IPS-18a (cell line): ENCODE data around the gene SPDYE1.

Experiments
- H3K27ac ChIP-seq: one replicate; pipeline ENCODE4 v1.5.1; 2013; ENCODE audit warnings: low read length
- H3K27me3 ChIP-seq: one replicate; pipeline ENCODE4 v1.6.1; 2013; ENCODE audit warnings: mild to moderate bottlenecking, low read length; ENCODE audit not compliant: control insufficient read depth, insufficient read depth
- H3K36me3 ChIP-seq: one replicate; pipeline ENCODE4 v1.6.1; 2013; ENCODE audit warnings: low read depth, low read length; ENCODE audit not compliant: control insufficient read depth
- H3K4me1 ChIP-seq: one replicate; pipeline ENCODE4 v1.6.1; 2013; ENCODE audit warnings: low read depth, low read length; ENCODE audit not compliant: control insufficient read depth
- H3K4me3 ChIP-seq: one replicate; pipeline ENCODE4 v1.5.1; 2013; ENCODE audit warnings: low read length
- H3K9ac ChIP-seq: one replicate; pipeline ENCODE4 v1.6.1; 2013; ENCODE audit warnings: mild to moderate bottlenecking, low read length, moderate library complexity
- H3K9me3 ChIP-seq: one replicate; pipeline ENCODE4 v1.6.1; 2013; ENCODE audit warnings: low read depth, low read length; ENCODE audit not compliant: control insufficient read depth

The SPDYE1 gene

GRCh38 chr7:44048031-44048795, 50.5 kb downstream of the SPDYE1 start:
- Histone ChIP-seq H3K9ac (no peak overlapping the region), H3K9me3 (no peaks in the 10 kb centered on the region), H3K27me3 (no peaks in the 10 kb centered on the region), H3K4me3 (no peak overlapping the region), H3K4me1 (peaks cover 5% of the 10 kb centered on the region), H3K27ac (no peak overlapping the region), H3K36me3 (peaks cover 28% of the 10 kb centered on the region)

DNA sequence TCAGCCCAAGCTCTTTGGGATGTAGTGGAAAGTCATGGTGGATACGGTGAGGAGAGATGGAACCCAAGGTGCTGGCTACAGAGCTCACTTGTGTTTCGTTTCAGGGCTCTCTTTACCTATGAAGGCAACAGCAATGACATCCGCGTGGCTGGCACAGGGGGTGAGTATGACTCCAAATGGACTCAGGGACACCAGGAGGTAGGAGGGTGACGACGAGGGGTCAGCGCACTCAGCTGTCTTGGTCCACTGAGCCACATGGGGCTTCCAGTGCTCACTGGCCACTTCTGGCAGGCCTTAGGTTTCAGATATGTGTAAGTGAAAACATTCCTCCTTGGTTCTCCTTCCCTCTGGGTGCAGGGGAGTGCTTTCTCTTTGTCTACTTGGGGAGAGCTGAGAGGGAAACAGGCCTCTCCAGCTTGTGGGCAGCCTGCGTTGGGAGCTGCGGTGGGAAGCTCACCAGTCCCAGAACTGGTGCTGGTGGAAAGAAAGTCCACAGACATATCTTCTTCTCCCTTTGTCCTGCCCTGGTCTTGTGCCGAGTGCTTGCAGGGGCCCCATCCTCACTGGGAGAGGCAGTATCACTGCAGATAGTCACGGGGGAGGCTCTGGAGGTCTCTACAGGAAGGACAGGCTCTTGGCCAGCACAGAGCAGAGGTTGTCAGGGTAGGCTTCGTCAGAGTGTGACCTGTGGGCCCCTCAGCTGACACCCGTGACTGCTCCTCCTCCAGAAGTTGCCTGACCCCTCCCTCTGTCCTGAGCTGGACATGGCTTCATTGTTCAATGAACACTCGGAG, 52.6 kb downstream of the SPDYE1 start:
- Histone ChIP-seq H3K9me3 (no peaks in the 10 kb centered on the region), H3K27ac (no peak overlapping the region), H3K4me1 (peaks cover 3% of the 10 kb centered on the region), H3K4me3 (no peak overlapping the region), H3K9ac (no peak overlapping the region), H3K36me3 (peaks cover 28% of the 10 kb centered on the region), H3K27me3 (no peaks in the 10 kb centered on the region)

DNA sequence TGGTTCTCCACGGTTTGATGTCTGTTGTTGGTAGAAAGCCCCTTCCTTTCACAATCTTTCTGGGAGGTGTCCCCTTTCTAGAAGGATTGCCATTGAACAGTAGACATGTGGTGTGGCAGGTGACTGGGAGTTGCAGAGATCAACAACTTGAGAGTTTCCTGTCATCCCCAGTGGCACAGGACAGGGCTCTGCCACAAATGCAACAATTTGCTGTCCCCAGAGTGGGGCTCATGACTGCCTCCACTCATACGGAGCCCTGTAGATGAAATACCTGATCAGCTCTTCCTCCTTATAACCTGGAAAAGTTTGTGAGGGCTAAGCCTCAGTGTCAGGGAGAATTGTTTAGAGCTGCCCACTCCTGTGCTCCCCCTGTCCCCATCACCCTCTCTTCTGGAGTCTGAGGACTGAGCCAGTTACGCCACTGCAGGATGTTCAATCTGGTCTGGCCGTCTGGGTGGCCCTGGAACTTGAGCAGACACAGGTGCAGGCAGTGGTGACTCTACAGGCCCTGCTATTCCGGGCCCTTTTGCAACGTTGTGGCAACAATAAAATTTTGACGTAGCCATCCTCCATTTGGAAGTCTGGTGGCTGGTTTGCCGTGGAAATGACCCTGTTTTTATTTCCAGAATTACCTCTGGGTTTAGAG, 53.3 kb downstream of the SPDYE1 start:
- H3K9me3 ChIP-seq = no peaks in the 10 kb centered on the region
- no peak overlapping the region for H3K27ac ChIP-seq
- no peaks in the 10 kb centered on the region for H3K4me1 ChIP-seq
- no peak overlapping the region for H3K4me3 ChIP-seq
- H3K36me3 ChIP-seq = peaks cover 28% of the 10 kb centered on the region
- H3K27me3 ChIP-seq = no peaks in the 10 kb centered on the region
- no peak overlapping the region for H3K9ac ChIP-seq

GRCh38 chr7:44051611-44052220, 54.0 kb downstream of the SPDYE1 start:
- no peaks in the 10 kb centered on the region for H3K4me1 ChIP-seq

GRCh38 chr7:44052771-44053365, 55.2 kb downstream of the SPDYE1 start:
- Histone ChIP-seq H3K36me3 (peaks cover 35% of the 10 kb centered on the region), H3K27ac (no peak overlapping the region), H3K27me3 (no peaks in the 10 kb centered on the region), H3K4me3 (no peak overlapping the region), H3K9ac (no peak overlapping the region), H3K4me1 (no peaks in the 10 kb centered on the region), H3K9me3 (no peaks in the 10 kb centered on the region)

More at GRCh38 chr7:44051611-44052220, 54.0 kb downstream of the SPDYE1 start:
- H3K9me3 ChIP-seq = no peaks in the 10 kb centered on the region
- no peak overlapping the region for H3K9ac ChIP-seq
- peaks cover 24% of the 10 kb centered on the region for H3K36me3 ChIP-seq
- H3K4me3 ChIP-seq = no peak overlapping the region
- H3K27me3 ChIP-seq = no peaks in the 10 kb centered on the region
- no peak overlapping the region for H3K27ac ChIP-seq

DNA sequence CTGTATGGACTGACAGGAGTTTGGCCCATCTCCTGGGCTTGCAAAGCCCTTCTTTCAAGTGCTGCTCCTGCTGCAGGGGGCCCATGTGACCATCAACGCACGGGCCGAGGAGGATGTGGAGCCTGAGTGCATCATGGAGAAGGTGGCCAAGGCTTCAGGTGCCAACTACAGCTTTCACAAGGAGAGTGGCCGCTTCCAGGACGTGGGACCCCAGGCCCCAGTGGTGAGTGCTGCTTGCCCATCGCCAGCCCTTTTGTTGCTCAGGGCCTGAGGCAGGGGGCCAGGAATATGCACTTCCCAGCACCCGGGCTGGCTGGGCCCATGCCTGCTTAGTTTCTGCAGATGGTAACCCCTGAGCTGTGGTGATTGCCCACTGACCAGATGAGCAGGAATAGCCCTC, 59.0 kb downstream of the SPDYE1 start:
- peaks cover 39% of the 10 kb centered on the region for H3K36me3 ChIP-seq

GRCh38 chr7:44057181-44057848, 59.6 kb downstream of the SPDYE1 start:
- Histone ChIP-seq H3K4me1 (no peaks in the 10 kb centered on the region), H3K27me3 (no peaks in the 10 kb centered on the region), H3K27ac (no peak overlapping the region), H3K36me3 (peaks cover 36% of the 10 kb centered on the region), H3K9ac (no peak overlapping the region), H3K4me3 (no peak overlapping the region), H3K9me3 (no peaks in the 10 kb centered on the region)

More for the DNA sequence above, 59.0 kb downstream of the SPDYE1 start:
- H3K9ac ChIP-seq = no peak overlapping the region
- H3K27me3 ChIP-seq = no peaks in the 10 kb centered on the region
- H3K4me1 ChIP-seq = no peaks in the 10 kb centered on the region
- H3K9me3 ChIP-seq = no peaks in the 10 kb centered on the region
- H3K27ac ChIP-seq = no peak overlapping the region
- no peak overlapping the region for H3K4me3 ChIP-seq

GRCh38 chr7:44057849-44058758, 60.4 kb downstream of the SPDYE1 start:
- Histone ChIP-seq H3K9me3 (no peaks in the 10 kb centered on the region), H3K36me3 (peaks cover 34% of the 10 kb centered on the region), H3K4me1 (no peaks in the 10 kb centered on the region), H3K27ac (no peak overlapping the region), H3K27me3 (no peaks in the 10 kb centered on the region), H3K4me3 (no peak overlapping the region), H3K9ac (no peak overlapping the region)

DNA sequence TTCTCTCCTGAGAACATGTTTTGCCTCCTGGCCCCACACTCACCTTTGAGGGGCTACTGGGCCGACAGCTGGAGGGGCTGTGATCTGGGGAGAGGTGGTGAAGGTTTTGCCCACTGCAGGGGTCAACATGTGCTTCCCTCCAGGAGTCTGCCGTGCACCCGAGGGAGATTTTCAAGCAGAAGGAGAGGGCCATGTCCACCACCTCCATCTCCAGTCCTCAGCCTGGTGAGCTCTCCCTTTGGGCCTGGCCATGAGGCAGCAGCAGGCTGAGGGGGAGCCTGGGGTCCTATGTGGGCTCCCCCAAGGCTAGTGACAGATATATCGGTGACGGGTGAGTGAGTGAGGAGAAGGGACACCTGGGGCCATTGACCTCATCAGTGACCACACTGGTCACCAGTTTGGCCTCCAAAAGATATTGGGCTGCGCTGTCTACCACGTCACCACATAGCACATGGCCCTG, 61.1 kb downstream of the SPDYE1 start:
- peaks cover 33% of the 10 kb centered on the region for H3K36me3 ChIP-seq
- H3K27ac ChIP-seq = no peak overlapping the region
- no peak overlapping the region for H3K9ac ChIP-seq
- no peak overlapping the region for H3K4me3 ChIP-seq
- H3K9me3 ChIP-seq = no peaks in the 10 kb centered on the region
- peaks cover 4% of the 10 kb centered on the region for H3K4me1 ChIP-seq
- H3K27me3 ChIP-seq = no peaks in the 10 kb centered on the region
